HL-60 (cell line): ENCODE results near the gene NR4A2.

Experiments
- DNase-seq, 2 experiments: peaks; one replicate each; pipeline ENCODE4 v3.0.0-alpha.2; 2010 to 2020; ENCODE audit warnings: low read depth in 1 of 2, low spot score in 1 of 2
- H3K27ac ChIP-seq: fragments of 250-450 bp; sonication (Bioruptor Pico); replicated peaks from 2 replicates; pipeline ENCODE4 v1.5.1; 2020; ENCODE audit warnings: mild to moderate bottlenecking, moderate library complexity
- H3K27me3 ChIP-seq: fragments of 250-450 bp; sonication (Bioruptor Pico); 2 replicates; pipeline ENCODE4 v1.5.1; 2021; ENCODE audit warnings: mild to moderate bottlenecking, moderate library complexity; ENCODE audit not compliant: insufficient read depth, poor library complexity, severe bottlenecking
- H3K4me3 ChIP-seq: replicated peaks from 2 replicates; pipeline ENCODE4 v1.5.1; 2011; ENCODE audit warnings: mild to moderate bottlenecking, control low read depth, low read length; ENCODE audit not compliant: insufficient read depth
- CTCF ChIP-seq: IDR thresholded peaks from one replicate; pipeline ENCODE4 v1.5.1; 2011; ENCODE audit warnings: low read length, control low read depth, inconsistent platforms; ENCODE audit not compliant: insufficient read depth
- GABPA ChIP-seq: IDR thresholded peaks from 2 replicates; pipeline ENCODE4 v1.6.1; 2012; ENCODE audit warnings: low read depth
- POLR2AphosphoS5 ChIP-seq: IDR thresholded peaks from 2 replicates; pipeline ENCODE4 v1.6.1; 2012; ENCODE audit warnings: low read depth
- REST ChIP-seq: IDR thresholded peaks from 2 replicates; pipeline ENCODE4 v1.6.1; 2012; ENCODE audit warnings: low read depth; ENCODE audit not compliant: insufficient replicate concordance
- SPI1 ChIP-seq: IDR thresholded peaks from 2 replicates; pipeline ENCODE4 v1.6.1; 2012; ENCODE audit warnings: low read depth, mild to moderate bottlenecking, borderline replicate concordance

The NR4A2 gene

GRCh38 chr2:156326526-156327095, 5.9 kb downstream of the NR4A2 start:
- H3K27me3 ChIP-seq = peaks cover 19% of the 10 kb centered on the region
- no peak for DNase-seq
- no peak overlapping the region for H3K27ac ChIP-seq
- H3K4me3 ChIP-seq = no peak overlapping the region
- TF ChIP-seq CTCF (no peak), SPI1 (no peak), REST (no peak), POLR2AphosphoS5 (no peak), GABPA (no peak)

- Histone ChIP-seq H3K27ac (no peak overlapping the region), H3K4me3 (no peak overlapping the region), H3K27me3 (peaks cover 26% of the 10 kb centered on the region)
- no peak for DNase-seq
- TF ChIP-seq SPI1 (no peak), REST (no peak), GABPA (no peak), CTCF (no peak), POLR2AphosphoS5 (no peak)
Measured at GRCh38 chr2:156325688-156326525, 6.6 kb downstream of the NR4A2 start.

- no peak overlapping the region for H3K27ac ChIP-seq
- H3K27me3 ChIP-seq = peaks cover 47% of the 10 kb centered on the region
- no peak for TF ChIP-seq SPI1
- no peak for TF ChIP-seq POLR2AphosphoS5
- no peak for TF ChIP-seq GABPA
- H3K4me3 ChIP-seq = no peak overlapping the region
- no peak for DNase-seq
Measured at GRCh38 chr2:156323754-156324153, 8.8 kb downstream of the NR4A2 start.

- H3K27ac ChIP-seq = no peak overlapping the region
- DNase-seq = no peak
- no peak for TF ChIP-seq GABPA
- TF ChIP-seq REST = no peak
- TF ChIP-seq POLR2AphosphoS5 = no peak
- no peak for TF ChIP-seq CTCF
- TF ChIP-seq SPI1 = no peak
- peaks cover 55% of the 10 kb centered on the region for H3K27me3 ChIP-seq
- no peak overlapping the region for H3K4me3 ChIP-seq
Measured at GRCh38 chr2:156322686-156323231, 9.8 kb downstream of the NR4A2 start.
